IgD-negative memory B cell (primary cell): ENCODE data around the gene HSDL2. TPM values are rescaled to one million over a fixed set of nuclear protein-coding genes. Genes with fewer than 3 reads are reported as not detected.

Experiments used
- H3K27ac Mint-ChIP-seq, 3 donors: one replicate each; pipeline ENCODE4 v1.8.0; 2020 to 2022; ENCODE audit warnings: mild to moderate bottlenecking in 3 of 3, mixed read lengths in 3 of 3, moderate library complexity in 1 of 3
- H3K27me3 Mint-ChIP-seq: one replicate; pipeline ENCODE4 v1.8.0; 2021; ENCODE audit warnings: mixed read lengths
- H3K36me3 Mint-ChIP-seq: one replicate; pipeline ENCODE4 v1.8.0; 2020; ENCODE audit warnings: mild to moderate bottlenecking, mixed read lengths
- H3K4me1 Mint-ChIP-seq, 3 donors: one replicate each; pipeline ENCODE4 v1.8.0; 2020 to 2022; ENCODE audit warnings: mixed read lengths in 3 of 3, mild to moderate bottlenecking in 1 of 3
- H3K4me3 Mint-ChIP-seq, 4 donors: one replicate each; pipeline ENCODE4 v1.8.0; 2020 to 2022; ENCODE audit warnings: mild to moderate bottlenecking in 4 of 4, mixed read lengths in 4 of 4, moderate library complexity in 3 of 4
- H3K9me3 Mint-ChIP-seq, 3 donors: one replicate each; pipeline ENCODE4 v1.8.0; 2020 to 2021; ENCODE audit warnings: mixed read lengths in 3 of 3, mild to moderate bottlenecking in 1 of 3
- polyA plus RNA-seq: library from polyadenylated mRNA; unstranded; fragments of 300-500 nt; fragmentation: Illumina TruSeq; gene quantifications from one replicate; pipeline ENCODE4 v1.2.3, GENCODE V29; 2021

The HSDL2 gene
- polyA plus RNA-seq, 1 donor from 2014 or later, result 20.5 TPM

- Mint-ChIP-seq H3K27me3 (no peaks in the 10 kb centered on the region), H3K4me1 (no peaks in the 10 kb centered on the region), H3K4me3 (no peak overlapping the region), H3K27ac (no peak overlapping the region), H3K9me3 (peaks cover 3 to 7% (median 5%) of the 10 kb centered on the region in 3 donors), H3K36me3 (peaks cover 17% of the 10 kb centered on the region)
Measured at GRCh38 chr9:112479221-112479620, 99.3 kb downstream of the HSDL2 start.

DNA sequence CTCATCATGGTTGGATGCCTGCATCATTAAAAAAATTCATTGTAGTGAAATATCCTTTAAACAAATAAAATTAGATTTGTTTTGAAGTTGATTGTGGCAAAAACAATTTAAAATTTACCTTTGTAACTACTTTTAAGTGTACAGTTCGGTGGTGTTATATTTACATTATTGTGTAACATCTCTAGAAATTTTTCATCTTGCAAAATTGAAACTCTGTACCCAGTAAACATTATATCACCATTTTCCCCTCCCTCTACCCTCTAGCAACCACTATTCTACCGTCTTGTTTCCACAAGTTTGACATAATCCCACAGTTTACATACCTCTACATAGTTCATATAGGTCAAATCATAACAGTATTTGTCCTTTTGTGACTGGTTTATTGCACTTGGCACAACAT lies 104.7 kb downstream of the HSDL2 start:
- H3K27ac Mint-ChIP-seq, result peak overlapping the region in 1 of 3 donors; percentile 7
- peaks cover 8 to 21% (median 15%) of the 10 kb centered on the region in 3 donors for H3K4me1 Mint-ChIP-seq
- H3K36me3 Mint-ChIP-seq, result peaks cover 5% of the 10 kb centered on the region
- no peaks in the 10 kb centered on the region for H3K9me3 Mint-ChIP-seq
- peak overlapping the region in 1 of 4 donors; percentile 54 for H3K4me3 Mint-ChIP-seq
- no peaks in the 10 kb centered on the region for H3K27me3 Mint-ChIP-seq

GRCh38 chr9:112485574-112485973 lies 105.7 kb downstream of the HSDL2 start:
- Mint-ChIP-seq H3K36me3 (peaks cover 5% of the 10 kb centered on the region), H3K27me3 (no peaks in the 10 kb centered on the region), H3K27ac (peak overlapping the region in 2 of 3 donors; percentile 0 to 96), H3K4me3 (peak overlapping the region; percentile 85 to 98 (median 95)), H3K4me1 (peaks cover 8 to 21% (median 15%) of the 10 kb centered on the region in 3 donors), H3K9me3 (no peaks in the 10 kb centered on the region)

GRCh38 chr9:112486221-112487007 lies 106.5 kb downstream of the HSDL2 start, which contains the start of gene KIAA1958:
Gene KIAA1958, plus strand, starts transcription at chr9:112486827. Its CDS starts 87,254 bp downstream, at chr9:112574081.
- H3K36me3 Mint-ChIP-seq, result peaks cover 2% of the 10 kb centered on the region
- H3K9me3 Mint-ChIP-seq, result no peaks in the 10 kb centered on the region
- H3K27me3 Mint-ChIP-seq, result no peaks in the 10 kb centered on the region
- peak within 1 kb of the TSS; percentile 97 to 99 (median 98) for H3K4me3 Mint-ChIP-seq
- H3K4me1 Mint-ChIP-seq, result peaks cover 8 to 21% (median 15%) of the 10 kb centered on the region in 3 donors
- peak within 1 kb of the TSS; percentile 76 to 96 (median 85) for H3K27ac Mint-ChIP-seq

DNA sequence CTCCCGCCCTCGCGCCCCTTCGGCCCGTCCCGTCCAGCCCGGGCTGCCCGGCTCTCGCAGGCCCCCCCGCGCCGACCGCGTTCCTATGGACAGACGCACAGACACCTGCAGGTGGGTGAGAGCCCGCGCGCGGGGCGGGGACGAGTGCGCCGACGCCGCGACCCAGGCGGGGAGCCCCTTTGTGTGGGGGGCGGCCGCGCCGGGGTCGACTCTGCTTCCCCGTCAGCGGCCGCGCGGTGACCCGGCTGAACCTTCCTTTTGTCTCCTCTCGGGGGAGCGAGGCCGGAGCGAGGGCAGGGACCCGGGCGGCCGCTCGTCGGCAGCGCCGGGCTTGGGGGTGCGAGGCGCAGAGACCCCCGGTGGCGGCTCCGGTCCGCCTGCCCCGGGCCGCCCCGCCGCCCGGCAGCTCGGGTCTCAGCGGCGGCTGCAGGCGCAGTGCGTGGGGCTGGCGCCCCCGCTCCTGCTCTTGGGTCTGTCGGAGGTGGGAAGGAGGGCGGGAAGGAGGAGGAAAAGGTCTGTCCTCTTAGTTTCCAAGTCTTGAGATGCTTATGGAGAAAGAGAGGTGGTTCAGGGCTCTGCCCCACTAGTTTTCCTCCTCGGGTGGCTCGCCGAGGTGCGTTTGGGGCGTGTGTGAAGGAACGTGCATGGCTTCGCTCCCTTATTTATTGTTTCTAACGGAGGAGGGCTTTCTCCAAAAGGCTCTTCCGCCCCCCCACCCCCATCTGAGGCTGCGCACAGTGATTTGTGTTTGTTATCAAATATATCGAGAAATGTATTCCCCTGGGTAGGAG lies 107.3 kb downstream of the HSDL2 start:
- H3K9me3 Mint-ChIP-seq, result no peaks in the 10 kb centered on the region
- peaks cover 8 to 21% (median 15%) of the 10 kb centered on the region in 3 donors for H3K4me1 Mint-ChIP-seq
- H3K4me3 Mint-ChIP-seq, result peak overlapping the region; percentile 89 to 99 (median 97)
- H3K27ac Mint-ChIP-seq, result peak overlapping the region; percentile 69 to 87 (median 85)
- no peaks in the 10 kb centered on the region for H3K27me3 Mint-ChIP-seq
- peaks cover 2% of the 10 kb centered on the region for H3K36me3 Mint-ChIP-seq

DNA sequence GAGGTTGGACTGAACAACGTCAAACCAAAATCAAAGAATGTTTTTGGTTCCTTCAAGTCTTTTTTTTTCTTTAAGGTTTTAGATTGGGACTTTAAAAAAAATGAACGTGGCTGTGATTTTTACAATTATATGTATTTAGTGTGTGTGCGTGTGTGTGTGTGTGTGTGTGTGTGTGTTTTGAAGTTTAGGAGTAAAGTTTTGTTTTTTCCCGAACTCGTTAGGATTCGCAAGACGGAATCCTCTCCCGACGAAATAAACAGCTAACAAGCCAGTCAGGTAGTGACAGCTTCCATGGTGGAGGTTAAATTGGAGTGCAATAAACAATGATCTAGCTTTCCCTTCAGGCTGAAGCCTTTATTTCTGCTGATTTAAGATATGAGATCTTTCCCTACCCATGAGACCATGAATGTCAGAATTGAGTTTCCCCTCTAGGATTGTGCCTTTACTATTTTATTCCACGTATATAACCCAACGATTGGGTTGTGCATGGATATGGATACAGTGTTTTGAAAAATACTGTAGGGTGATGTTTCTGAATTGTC lies 108.0 kb downstream of the HSDL2 start:
- peak overlapping the region; percentile 89 to 99 (median 97) for H3K4me3 Mint-ChIP-seq
- peaks cover 8 to 21% (median 15%) of the 10 kb centered on the region in 3 donors for H3K4me1 Mint-ChIP-seq
- no peaks in the 10 kb centered on the region for H3K9me3 Mint-ChIP-seq
- H3K27me3 Mint-ChIP-seq, result no peaks in the 10 kb centered on the region
- H3K36me3 Mint-ChIP-seq, result no peaks in the 10 kb centered on the region
- H3K27ac Mint-ChIP-seq, result peak overlapping the region; percentile 69 to 87 (median 85)

GRCh38 chr9:112489039-112489546 lies 109.2 kb downstream of the HSDL2 start:
- Mint-ChIP-seq H3K36me3 (no peaks in the 10 kb centered on the region), H3K27ac (no peak overlapping the region), H3K27me3 (no peaks in the 10 kb centered on the region), H3K4me1 (peaks cover 8 to 21% (median 15%) of the 10 kb centered on the region in 3 donors), H3K4me3 (peak overlapping the region in 2 of 4 donors; percentile 29 to 97), H3K9me3 (peaks cover 2 to 8% (median 4%) of the 10 kb centered on the region in 3 donors)

- Mint-ChIP-seq H3K4me3 (peak overlapping the region in 1 of 4 donors; percentile 3), H3K9me3 (peaks cover 4 to 14% (median 5%) of the 10 kb centered on the region in 3 donors), H3K4me1 (peaks cover 8 to 20% (median 15%) of the 10 kb centered on the region in 3 donors), H3K27me3 (no peaks in the 10 kb centered on the region), H3K27ac (no peak overlapping the region), H3K36me3 (peaks cover under 1% of the 10 kb centered on the region)
Measured at GRCh38 chr9:112489876-112490666, 110.2 kb downstream of the HSDL2 start.

DNA sequence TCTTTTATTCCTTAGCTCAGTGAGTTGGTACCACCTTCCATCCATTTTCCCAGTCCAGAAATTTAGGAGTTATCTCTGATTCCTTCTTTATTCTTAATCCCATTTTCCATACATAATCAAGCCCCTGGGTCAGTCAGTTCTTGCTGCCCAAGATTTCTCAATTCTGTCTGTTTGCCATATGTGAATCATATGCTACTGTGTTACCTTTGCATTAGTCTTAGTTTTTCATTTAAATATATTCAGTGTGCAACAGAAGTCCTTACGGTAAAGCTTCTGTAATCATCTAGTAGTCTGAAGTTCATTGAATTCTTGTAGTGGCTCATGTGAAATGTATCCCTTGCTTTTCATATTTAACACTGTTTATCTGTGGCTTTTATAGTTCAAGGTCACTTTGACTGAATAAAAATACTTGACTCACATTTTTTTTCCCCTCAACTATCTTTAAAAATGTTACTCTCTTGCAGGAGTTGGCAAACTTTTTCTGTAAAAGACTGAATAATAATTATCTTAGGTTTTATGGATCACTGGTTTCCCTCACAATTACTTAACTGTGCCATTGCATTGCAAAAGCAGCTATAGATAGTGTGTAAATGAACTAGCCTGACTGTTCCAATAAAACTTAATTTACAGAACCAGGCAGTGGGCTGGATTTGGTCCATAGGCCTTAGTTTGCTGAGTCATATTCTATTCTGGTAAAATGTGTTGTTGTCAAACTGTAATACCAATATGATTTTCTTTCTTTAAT lies 113.7 kb downstream of the HSDL2 start:
- H3K9me3 Mint-ChIP-seq, result peaks cover 4 to 20% (median 5%) of the 10 kb centered on the region in 3 donors
- no peaks in the 10 kb centered on the region for H3K27me3 Mint-ChIP-seq
- peaks cover 0 to 2% (median 0%) of the 10 kb centered on the region in 3 donors for H3K4me1 Mint-ChIP-seq
- no peak overlapping the region for H3K27ac Mint-ChIP-seq
- peaks cover 4% of the 10 kb centered on the region for H3K36me3 Mint-ChIP-seq
- no peak overlapping the region for H3K4me3 Mint-ChIP-seq

- H3K9me3 Mint-ChIP-seq, result peaks cover 4 to 20% (median 5%) of the 10 kb centered on the region in 3 donors
- H3K27me3 Mint-ChIP-seq, result no peaks in the 10 kb centered on the region
- peaks cover 0 to 1% (median 0%) of the 10 kb centered on the region in 3 donors for H3K4me1 Mint-ChIP-seq
- H3K4me3 Mint-ChIP-seq, result no peak overlapping the region
- H3K27ac Mint-ChIP-seq, result no peak overlapping the region
- peaks cover 4% of the 10 kb centered on the region for H3K36me3 Mint-ChIP-seq
Measured at GRCh38 chr9:112494153-112494552, 114.2 kb downstream of the HSDL2 start.

DNA sequence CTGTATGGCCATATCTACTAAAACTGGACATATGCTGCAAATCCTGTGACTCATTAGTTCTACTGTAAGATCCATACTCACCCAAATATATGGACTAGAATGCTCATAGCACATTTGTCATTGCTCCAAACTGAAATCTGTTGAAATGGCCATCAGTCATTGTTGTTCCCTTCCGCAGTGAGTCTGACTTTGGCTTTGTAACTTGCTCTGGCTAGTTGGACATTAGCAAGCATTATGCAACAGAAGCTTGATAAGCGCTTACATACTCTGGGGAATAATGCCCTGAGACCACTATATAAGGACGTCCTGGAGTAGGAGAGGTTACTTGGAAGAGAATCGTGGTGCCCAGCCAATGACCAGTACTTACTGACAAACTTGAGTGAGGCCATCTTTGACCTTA lies 115.7 kb downstream of the HSDL2 start:
- H3K4me1 Mint-ChIP-seq, result no peaks in the 10 kb centered on the region
- no peak overlapping the region for H3K4me3 Mint-ChIP-seq
- H3K36me3 Mint-ChIP-seq, result peaks cover 4% of the 10 kb centered on the region
- no peak overlapping the region for H3K27ac Mint-ChIP-seq
- H3K9me3 Mint-ChIP-seq, result peaks cover 4 to 20% (median 5%) of the 10 kb centered on the region in 3 donors
- H3K27me3 Mint-ChIP-seq, result no peaks in the 10 kb centered on the region

- H3K4me1 Mint-ChIP-seq, result no peaks in the 10 kb centered on the region
- H3K4me3 Mint-ChIP-seq, result no peak overlapping the region
- peaks cover 4% of the 10 kb centered on the region for H3K36me3 Mint-ChIP-seq
- H3K27ac Mint-ChIP-seq, result no peak overlapping the region
- H3K9me3 Mint-ChIP-seq, result peaks cover 4 to 20% (median 5%) of the 10 kb centered on the region in 3 donors
- no peaks in the 10 kb centered on the region for H3K27me3 Mint-ChIP-seq
Measured at GRCh38 chr9:112496074-112496722, 116.3 kb downstream of the HSDL2 start.

- Mint-ChIP-seq H3K27ac (no peak overlapping the region), H3K4me1 (no peaks in the 10 kb centered on the region), H3K4me3 (no peak overlapping the region), H3K27me3 (no peaks in the 10 kb centered on the region), H3K36me3 (peaks cover 4% of the 10 kb centered on the region), H3K9me3 (no peaks in the 10 kb centered on the region)
Measured at GRCh38 chr9:112500842-112501241, 120.9 kb downstream of the HSDL2 start.
